GM19238 (cell line): ENCODE results near the gene LYAR.
"Not testable (repeated sequence)": the region's sequence is repeated elsewhere in the genome, so short reads cannot be mapped to it uniquely, and the experiment has no call there.

Experiments
- DNase-seq: peaks from one replicate; pipeline ENCODE4 v3.0.0; 2011; ENCODE audit warnings: low spot score; ENCODE audit not compliant: insufficient read length

Gene LYAR

DNA sequence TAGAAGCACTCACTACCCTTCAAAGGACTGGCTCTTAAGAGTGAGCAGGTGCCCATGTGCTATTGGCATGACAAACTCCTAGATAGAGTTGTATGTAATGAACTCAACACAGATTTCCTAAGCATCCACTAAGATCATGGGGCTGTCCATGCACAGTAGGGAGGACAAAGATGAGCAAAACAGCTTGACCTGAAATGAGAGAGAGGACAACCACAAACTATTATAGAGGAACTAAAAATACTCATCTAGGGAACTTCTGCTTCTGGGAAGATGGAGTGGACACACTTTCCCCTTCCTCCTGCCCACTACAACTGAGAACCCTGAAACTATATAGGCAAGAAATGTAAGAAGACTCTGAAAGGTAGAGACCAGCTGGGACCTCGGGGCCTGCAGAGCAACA, 21.2 kb downstream of the LYAR start:
- DNase-seq, result no peak

DNA sequence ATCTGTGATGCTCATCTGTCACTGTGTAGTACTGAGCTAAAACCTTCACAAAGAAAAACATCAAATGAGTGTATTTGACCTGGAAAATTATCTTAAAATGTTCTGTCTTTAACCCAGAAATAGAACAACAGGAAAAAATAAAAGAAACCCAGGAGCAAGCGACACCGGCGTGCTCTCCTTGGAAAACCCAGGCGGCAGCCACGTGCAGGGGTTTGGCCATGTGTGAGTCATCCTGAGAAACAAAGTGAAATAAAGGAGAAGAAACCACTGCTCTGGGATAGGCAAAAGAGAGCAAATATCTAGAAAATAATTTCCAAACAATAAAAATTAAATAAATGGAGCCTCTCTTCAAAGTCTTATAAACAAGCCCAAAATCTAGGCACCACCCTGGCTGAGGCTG, 22.0 kb downstream of the LYAR start:
- no peak for DNase-seq

- DNase-seq, result no peak
Observed at GRCh38 chr4:4260185-4260751, 29.7 kb downstream of the LYAR start.

GRCh38 chr4:4259484-4260100, 30.4 kb downstream of the LYAR start:
- DNase-seq, result no peak

- not testable (repeated sequence) for DNase-seq
Observed at GRCh38 chr4:4257705-4258104, 32.2 kb downstream of the LYAR start.

DNA sequence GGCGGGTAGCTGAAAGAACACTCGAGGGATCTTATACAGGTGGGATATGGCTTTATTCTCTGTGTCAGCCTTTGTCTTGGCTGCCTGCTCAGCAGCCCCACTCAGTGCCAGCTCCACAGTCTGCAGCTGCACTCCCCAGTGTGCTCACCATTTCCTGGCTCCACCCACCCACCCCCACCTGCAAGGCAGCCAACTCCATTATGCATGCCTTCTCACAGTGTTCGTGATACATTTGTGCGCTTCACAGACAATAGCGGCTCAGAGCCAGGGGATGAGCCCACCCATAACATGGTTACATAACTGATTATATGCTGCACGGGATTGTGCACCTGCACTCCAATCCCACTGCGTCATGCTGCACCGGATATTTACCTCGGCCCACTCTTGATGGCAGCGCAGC, 33.2 kb downstream of the LYAR start:
- no peak for DNase-seq

DNA sequence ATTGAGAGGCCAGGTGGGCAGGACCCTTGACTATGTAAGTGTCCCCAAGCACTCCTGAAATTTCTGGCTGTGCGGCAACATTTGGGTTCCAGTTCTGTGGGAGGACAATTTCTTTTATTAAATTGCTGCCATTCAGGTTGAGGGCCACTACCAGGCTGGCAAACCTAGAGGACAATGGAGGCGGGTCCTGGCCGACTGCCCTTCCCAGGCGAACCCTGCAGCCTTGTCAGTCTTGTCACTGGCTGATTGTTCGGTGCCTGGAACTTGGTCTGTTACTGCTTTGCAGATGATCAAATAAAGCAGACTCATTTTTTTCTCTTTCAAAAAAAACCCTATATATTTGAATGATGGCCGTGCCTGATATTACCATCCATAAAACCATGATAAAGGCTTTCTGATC, 35.3 kb downstream of the LYAR start:
- no peak for DNase-seq

DNA sequence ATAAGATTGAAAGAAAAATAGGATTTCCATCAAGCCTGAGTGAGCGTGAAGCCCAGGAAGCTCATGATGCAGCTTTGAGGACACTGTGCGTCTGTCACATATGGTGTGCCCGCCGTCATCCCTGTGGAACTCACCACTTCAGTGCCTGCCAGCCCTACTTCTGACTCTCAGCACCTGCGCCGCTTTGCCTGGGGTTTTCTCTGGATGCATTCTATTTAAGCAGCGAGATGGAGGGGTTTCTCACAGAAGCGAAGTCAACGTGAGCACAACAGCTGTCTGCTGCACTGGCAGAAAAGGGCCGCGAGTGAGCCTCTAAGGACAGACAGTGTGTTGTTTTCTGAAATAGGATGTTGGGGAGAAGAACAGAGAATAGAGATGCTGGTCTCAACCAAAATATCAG, 35.8 kb downstream of the LYAR start:
- DNase-seq, result no peak

GRCh38 chr4:4249866-4250265, 40.1 kb downstream of the LYAR start:
- DNase-seq, result no peak

DNA sequence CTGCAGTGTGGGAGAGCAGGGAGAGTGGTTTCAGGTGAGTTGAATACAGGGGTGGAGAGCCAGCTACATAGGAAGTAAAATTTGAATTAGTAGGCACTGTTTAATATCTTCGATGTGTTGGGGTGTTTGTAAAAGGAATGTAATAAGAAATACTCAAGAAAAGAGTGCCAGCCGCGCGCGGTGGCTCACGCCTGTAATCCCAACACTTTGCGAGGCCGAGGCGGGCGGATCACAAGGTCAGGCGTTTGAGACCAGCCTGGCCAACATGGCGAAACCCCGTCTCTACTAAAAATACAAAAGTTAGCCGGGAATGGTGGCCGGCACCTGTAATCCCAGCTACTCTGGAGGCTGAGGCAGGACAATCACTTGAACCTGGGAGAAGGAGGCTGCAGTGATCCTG, 40.6 kb downstream of the LYAR start:
- not testable (repeated sequence) for DNase-seq

GRCh38 chr4:4248885-4249203, 41.1 kb downstream of the LYAR start:
- DNase-seq, result no peak

DNA sequence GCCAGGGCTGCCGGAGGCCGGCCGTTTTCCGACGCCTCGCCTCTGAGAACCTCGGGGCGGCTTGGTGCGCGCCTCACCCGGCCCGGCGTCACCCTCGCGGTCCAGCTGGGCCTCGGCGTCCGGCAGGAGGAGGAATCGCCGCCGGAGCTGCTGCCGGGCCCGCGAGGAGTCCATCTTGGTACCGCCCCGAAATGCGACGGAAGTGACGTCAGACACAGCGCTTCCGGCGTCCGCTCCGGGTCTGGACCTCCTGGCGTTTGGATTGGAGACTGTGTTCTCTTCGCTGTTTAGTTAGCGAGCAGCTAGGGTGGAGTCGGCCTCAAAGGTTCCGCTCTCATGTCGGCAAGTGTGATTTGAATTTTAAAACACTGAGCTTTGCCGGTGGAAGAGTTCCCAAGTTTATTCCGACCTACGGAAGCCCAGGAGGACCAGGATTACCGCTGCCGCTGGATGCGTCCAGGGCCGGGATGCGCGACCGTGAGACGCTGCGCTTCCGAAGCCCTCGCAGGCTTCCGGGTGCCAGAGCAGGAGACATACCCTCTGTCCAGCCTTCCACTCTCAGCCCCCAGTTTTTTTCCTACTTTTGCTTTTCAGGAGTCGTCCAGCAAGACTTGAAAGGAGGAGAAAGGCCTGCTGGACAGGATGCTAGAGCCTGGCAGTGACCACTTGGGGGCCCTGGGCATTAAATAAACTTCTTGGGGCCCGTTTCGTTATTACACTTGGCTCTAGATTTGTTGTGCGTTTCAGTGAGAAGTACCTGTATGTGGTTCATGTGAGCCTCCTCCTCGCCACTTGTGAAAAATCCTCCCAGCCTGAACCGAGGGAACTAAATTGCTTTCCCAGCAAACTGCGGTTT, 41.7 kb downstream of the LYAR start, which contains the start of gene TMEM128:
Gene TMEM128 (minus strand): TSS at position 195 of the 856 bp plus-strand sequence. CDS start 21 bp downstream, at position 174.
- DNase-seq, result peak; percentile 94

DNA sequence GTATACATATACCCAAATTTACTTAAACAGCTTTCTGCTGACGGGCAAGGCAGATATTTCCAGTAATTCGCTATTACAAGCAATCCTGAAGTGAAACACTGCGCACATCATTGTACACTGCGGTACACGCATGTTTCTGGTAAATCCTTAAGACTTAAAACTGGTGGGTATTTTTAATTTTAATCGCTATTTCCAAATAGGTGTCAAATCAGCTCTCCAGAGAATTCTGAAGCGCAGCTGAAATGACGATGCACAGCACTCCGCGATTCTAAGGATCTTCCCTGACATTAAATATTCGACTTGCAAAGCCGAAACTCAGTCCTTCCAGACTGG, 42.3 kb downstream of the LYAR start:
- no peak for DNase-seq

DNA sequence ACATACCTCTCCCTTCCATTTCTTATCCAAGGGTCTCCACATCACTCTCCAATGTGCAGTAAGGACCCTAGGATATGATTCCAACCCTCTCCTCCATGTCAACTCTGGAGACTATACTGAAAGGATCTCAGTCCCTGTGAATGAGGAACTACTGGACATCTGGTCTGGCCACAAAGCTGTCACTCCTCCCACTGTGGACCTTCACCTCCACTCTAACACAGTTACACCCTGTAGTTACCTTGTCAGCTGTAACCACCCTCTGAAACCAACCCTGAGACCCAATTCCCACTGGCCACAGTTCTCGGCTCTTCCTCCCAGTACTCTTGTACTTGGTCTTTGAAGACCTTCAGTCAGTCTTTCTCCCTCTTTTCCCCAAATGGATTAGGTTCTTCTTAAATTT, 44.8 kb downstream of the LYAR start:
- no peak for DNase-seq

DNA sequence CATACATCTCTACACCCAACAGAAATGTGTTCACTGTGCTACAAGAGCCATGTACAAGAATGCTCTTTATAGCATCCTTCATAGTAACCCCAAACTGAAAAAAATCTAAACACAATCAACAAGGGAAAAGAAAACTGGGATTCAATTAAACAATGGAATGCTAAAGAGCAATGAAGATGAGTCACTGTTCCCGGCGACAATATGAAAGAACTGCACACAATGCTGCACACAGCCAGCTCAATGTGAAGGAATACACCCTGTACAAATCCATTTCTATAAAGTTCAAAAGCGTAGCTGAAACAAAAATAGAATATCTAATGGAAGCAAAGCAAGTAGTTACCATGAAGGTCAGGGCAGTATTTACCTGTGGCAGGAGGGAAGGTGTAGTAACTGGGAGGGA, 50.4 kb downstream of the LYAR start:
- DNase-seq, result not testable (repeated sequence)

- no peak for DNase-seq
Observed at GRCh38 chr4:4233610-4234009, 56.3 kb downstream of the LYAR start.

DNA sequence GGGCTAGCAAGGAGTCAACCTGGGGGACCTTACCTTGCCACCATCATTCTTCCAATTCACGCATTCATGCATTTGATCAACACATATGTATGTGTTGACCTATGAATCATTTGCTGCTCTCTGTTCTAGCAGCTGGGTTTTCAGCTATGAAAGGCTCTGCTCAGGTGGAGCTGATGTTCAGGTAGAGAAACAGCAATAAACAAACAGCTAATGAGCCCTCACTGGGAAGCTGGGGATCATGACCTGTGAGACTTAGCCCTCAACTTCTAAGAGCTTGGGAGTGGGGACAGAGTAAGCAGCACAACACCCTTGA, 61.6 kb downstream of the LYAR start:
- no peak for DNase-seq

DNA sequence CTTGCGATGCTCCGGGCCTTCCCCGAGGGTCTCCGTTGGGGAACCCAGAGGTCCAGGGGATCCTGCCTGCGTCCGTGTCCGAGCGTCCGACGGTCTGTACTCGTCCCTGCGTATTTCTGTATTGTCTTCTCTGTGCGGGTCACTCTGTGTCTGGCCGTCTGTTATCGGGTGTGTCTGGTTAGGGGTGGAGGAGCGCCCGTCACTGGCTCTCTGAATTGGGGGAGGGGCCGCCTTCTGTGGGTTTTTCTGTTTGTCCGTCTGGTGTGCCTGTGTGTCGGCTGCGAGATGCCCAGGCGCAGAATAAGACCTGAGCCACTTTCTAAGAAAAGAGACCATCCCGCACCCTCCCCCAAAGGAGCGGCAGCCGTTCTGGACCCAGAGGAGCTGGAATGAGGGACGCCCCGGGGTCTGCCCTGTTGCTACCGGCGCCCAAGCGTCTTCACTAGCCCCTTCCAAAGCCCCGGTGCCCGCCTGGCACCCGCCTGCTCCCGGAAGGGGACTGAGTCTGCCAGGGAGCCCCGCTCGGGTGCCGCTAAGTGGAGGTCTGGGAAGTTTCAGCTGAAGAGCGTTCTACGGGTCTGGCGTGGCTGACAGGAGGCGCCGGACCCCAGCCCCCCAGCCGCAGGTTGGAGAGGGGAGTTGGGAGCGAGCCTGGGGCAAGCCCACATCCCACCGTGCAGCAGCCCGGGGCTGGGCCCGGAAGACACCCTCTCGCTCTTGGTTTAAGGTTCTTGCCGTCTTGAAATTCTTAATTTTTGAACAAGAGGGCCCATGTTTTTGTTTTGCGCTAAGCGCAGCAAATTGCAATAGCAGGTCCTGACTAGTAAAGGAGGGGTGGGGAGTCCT, 62.2 kb downstream of the LYAR start:
- no peak for DNase-seq

GRCh38 chr4:4226606-4227438, 63.1 kb downstream of the LYAR start, which contains the start of gene OTOP1:
Gene OTOP1 (minus strand): TSS chr4:4226929. CDS start chr4:4226864, 65 bp downstream.
- no peak for DNase-seq

DNA sequence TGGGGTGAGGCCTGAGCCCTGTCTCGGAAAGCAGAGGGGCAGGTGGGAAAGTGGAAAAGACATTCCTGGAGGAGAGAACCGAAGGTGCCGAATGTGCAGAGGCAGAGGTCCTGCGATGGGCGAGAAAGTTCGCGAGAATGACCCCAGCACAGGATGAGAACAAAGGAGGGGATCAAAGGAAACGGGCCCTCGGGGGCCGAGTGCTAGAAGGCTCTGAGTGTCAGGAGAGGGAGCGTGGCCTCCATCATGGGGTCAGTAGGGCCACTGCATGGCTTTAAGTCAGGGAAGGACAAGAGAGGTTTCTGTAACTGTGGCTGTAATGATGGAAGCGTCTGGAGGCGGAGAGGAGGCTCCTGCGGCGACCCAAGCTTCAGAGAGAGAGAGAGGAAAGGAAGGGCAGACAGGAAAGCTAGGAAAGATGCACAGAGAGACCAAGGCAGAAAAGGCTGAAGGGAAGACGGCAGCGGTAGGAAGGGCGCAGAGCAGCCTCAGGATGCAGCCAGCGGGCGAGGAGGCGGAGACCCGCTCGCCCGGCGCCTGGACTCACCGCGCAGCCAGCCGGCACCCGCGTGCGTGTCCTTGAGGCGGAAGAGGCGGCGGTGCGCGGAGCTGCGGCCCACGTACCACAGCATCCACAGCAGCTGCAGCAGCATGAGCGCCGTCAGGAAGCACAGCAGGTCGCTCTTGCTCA, 63.9 kb downstream of the LYAR start:
- DNase-seq, result no peak
